PC-3 (cell line): Measurements from ENCODE around the gene SLC15A1. TPM values are rescaled to one million over a fixed set of nuclear protein-coding genes. Genes with fewer than 3 reads are reported as not detected.

ENCODE experiments used
- ATAC-seq: fragments of 200-7000 bp; cut with Tn5 transposase; 2 replicates; pipeline ENCODE4 v1.9.1; 2020; ENCODE audit warnings: mild to moderate bottlenecking, moderate library complexity
- BruUV-seq: library from RNA; stranded (reverse); fragments of 400-500 nt; replicated peaks from 2 replicates; lab custom pipeline; 2021; lab: Mats Ljungman, UMichigan
- CTCF ChIA-PET: fragments of 300-600 bp; sonication (Branson Sonifier 250); formaldehyde crosslinking; loops from one replicate; lab custom pipeline; 2022; ENCODE audit warnings: antibody characterized with exemption; lab: Charles Lee
- POLR2A ChIA-PET: fragments of 300-600 bp; sonication (Branson Sonifier 250); formaldehyde crosslinking; loops from one replicate; lab custom pipeline; 2022; ENCODE audit warnings: antibody characterized with exemption; ENCODE audit not compliant: unreplicated experiment; lab: Charles Lee
- DNase-seq: peaks from one replicate; pipeline ENCODE4 v3.0.0-alpha.2; 2015
- H2AFZ ChIP-seq: fragments of 300-600 bp; sonication (generic); 2 replicates; pipeline ENCODE4 v1.6.0; 2016; ENCODE audit warnings: antibody characterized with exemption, low read length
- H3F3A ChIP-seq: fragments of 300-600 bp; sonication (generic); one replicate; pipeline ENCODE4 v1.6.0; 2017; ENCODE audit warnings: antibody characterized with exemption, low read length, control low read depth, mild to moderate bottlenecking; ENCODE audit not compliant: unreplicated experiment
- H3K27ac ChIP-seq: fragments of 300-600 bp; sonication (generic); 2 replicates; pipeline ENCODE4 v1.5.1; 2016; ENCODE audit warnings: mild to moderate bottlenecking, low read length
- H3K27me3 ChIP-seq: fragments of 300-600 bp; sonication (generic); 2 replicates; pipeline ENCODE4 v1.6.1; 2016; ENCODE audit warnings: low read length, mixed read lengths
- H3K36me3 ChIP-seq: fragments of 300-600 bp; sonication (generic); 2 replicates; pipeline ENCODE4 v1.6.1; 2016; ENCODE audit warnings: low read depth, mixed run types, low read length, mixed read lengths
- H3K4me1 ChIP-seq: fragments of 300-600 bp; sonication (generic); 2 replicates; pipeline ENCODE4 v1.5.1; 2016; ENCODE audit warnings: low read length; ENCODE audit not compliant: insufficient read depth
- H3K4me2 ChIP-seq: fragments of 300-600 bp; sonication (generic); 2 replicates; pipeline ENCODE4 v1.6.0; 2016; ENCODE audit warnings: low read length
- H3K4me3 ChIP-seq: fragments of 300-600 bp; sonication (generic); 2 replicates; pipeline ENCODE4 v1.5.1; 2016; ENCODE audit warnings: mild to moderate bottlenecking, low read length, mixed read lengths
- H3K79me2 ChIP-seq: fragments of 300-600 bp; sonication (generic); 2 replicates; pipeline ENCODE4 v1.6.1; 2017; ENCODE audit warnings: low read length, mixed read lengths
- H3K9ac ChIP-seq: fragments of 300-600 bp; sonication (generic); 2 replicates; pipeline ENCODE4 v1.6.0; 2016; ENCODE audit warnings: mild to moderate bottlenecking, low read length
- H3K9me2 ChIP-seq: fragments of 300-600 bp; sonication (generic); replicated peaks from 2 replicates; pipeline ENCODE4 v1.6.1; 2016; ENCODE audit warnings: mixed run types, low read length, mixed read lengths
- H3K9me3 ChIP-seq: fragments of 300-600 bp; sonication (generic); 2 replicates; pipeline ENCODE4 v1.6.1; 2016; ENCODE audit warnings: low read length, mixed read lengths
- H4K20me1 ChIP-seq: fragments of 300-600 bp; sonication (generic); 2 replicates; pipeline ENCODE4 v1.6.1; 2016; ENCODE audit warnings: low read length, mixed read lengths
- EZH2 ChIP-seq: fragments of 300-600 bp; sonication (generic); IDR thresholded peaks from one replicate; pipeline ENCODE4 v1.6.1; 2017; ENCODE audit warnings: antibody characterized with exemption, mild to moderate bottlenecking, low read length; ENCODE audit not compliant: unreplicated experiment
- EZH2phosphoT487 ChIP-seq: fragments of 300-600 bp; sonication (generic); IDR thresholded peaks from 2 replicates; pipeline ENCODE4 v1.6.1; 2018; ENCODE audit warnings: mild to moderate bottlenecking, antibody characterized with exemption, low read length, borderline replicate concordance
- intact Hi-C: fragments of 100-400 bp; cut with micrococcal nuclease; formaldehyde crosslinking; loops from 2 replicates; pipeline ENCODE4 v1.9.0; 2023
- total RNA-seq: library from RNA; depleted of rRNA; stranded (reverse); fragments of >200 nt; gene quantifications from 2 replicates; pipeline ENCODE4 v1.2.3, GENCODE V29; 2014
- TF ChIP-seq, protein P1 (sequence below): fragments of 300-600 bp; sonication (generic); conservative IDR thresholded peaks from 2 replicates; pipeline ENCODE4 v1.5.1; 2017; ENCODE audit warnings: antibody characterized with exemption, low read depth, mild to moderate bottlenecking, low read length

SLC15A1 gene
- total RNA-seq, 1 experiment from 2014 or later: 1.7 TPM

GRCh38 chr13:98741741-98742435 is 10.6 kb downstream of the SLC15A1 start:
- H3K27me3 ChIP-seq: no peaks in the 10 kb centered on the region
- ChIA-PET CTCF (no interaction called here), POLR2A (no interaction called here)
- H3K9ac ChIP-seq: no peak overlapping the region
- H3K27ac ChIP-seq: no peak overlapping the region
- no peaks in the 10 kb centered on the region for H3K4me1 ChIP-seq
- no peak overlapping the region for H3K4me2 ChIP-seq
- TF ChIP-seq, protein P1, sequence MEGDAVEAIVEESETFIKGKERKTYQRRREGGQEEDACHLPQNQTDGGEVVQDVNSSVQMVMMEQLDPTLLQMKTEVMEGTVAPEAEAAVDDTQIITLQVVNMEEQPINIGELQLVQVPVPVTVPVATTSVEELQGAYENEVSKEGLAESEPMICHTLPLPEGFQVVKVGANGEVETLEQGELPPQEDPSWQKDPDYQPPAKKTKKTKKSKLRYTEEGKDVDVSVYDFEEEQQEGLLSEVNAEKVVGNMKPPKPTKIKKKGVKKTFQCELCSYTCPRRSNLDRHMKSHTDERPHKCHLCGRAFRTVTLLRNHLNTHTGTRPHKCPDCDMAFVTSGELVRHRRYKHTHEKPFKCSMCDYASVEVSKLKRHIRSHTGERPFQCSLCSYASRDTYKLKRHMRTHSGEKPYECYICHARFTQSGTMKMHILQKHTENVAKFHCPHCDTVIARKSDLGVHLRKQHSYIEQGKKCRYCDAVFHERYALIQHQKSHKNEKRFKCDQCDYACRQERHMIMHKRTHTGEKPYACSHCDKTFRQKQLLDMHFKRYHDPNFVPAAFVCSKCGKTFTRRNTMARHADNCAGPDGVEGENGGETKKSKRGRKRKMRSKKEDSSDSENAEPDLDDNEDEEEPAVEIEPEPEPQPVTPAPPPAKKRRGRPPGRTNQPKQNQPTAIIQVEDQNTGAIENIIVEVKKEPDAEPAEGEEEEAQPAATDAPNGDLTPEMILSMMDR: no peak
- TF ChIP-seq EZH2phosphoT487: no peak
- TF ChIP-seq EZH2: no peak
- no peaks in the 10 kb centered on the region for H4K20me1 ChIP-seq
- DNase-seq (no peak), ATAC-seq (no peak)
- no peaks in the 10 kb centered on the region for H3F3A ChIP-seq
- BruUV-seq: no TSS peak
- intact Hi-C loops: no loop called here
- no peaks in the 10 kb centered on the region for H3K9me2 ChIP-seq
- H3K4me3 ChIP-seq: no peak overlapping the region
- no peaks in the 10 kb centered on the region for H3K79me2 ChIP-seq
- H2AFZ ChIP-seq: no peak overlapping the region
- H3K36me3 ChIP-seq: no peaks in the 10 kb centered on the region
- no peaks in the 10 kb centered on the region for H3K9me3 ChIP-seq

DNA sequence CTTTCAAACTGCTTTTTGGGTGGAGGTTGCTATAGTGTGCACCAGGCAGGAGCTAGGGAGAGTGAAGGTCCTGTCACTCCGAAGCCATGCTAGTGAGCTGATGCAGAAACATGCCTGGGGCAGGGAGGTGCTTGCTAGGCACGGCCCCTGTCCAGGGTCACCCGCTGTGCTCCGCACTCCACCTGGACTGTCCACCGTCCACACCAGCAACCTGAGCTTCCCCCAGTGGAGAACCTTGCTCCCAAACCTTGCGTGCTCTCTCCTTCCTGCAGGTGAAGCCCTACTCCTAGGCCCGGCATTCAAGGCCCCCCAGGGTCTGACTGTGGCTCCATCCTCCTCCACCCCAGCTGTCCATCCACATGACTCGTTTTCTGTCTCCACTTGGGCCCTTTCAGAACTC is 12.3 kb downstream of the SLC15A1 start:
- H3K27me3 ChIP-seq: no peaks in the 10 kb centered on the region
- H3K9me2 ChIP-seq: no peaks in the 10 kb centered on the region
- DNase-seq: no peak
- no peak overlapping the region for H2AFZ ChIP-seq
- H3K27ac ChIP-seq: no peak overlapping the region
- no peaks in the 10 kb centered on the region for H3F3A ChIP-seq
- H3K4me2 ChIP-seq: no peak overlapping the region
- H3K79me2 ChIP-seq: no peaks in the 10 kb centered on the region
- no TSS peak for BruUV-seq
- POLR2A ChIA-PET: no interaction called here
- no peak for TF ChIP-seq EZH2
- TF ChIP-seq, protein P1: no peak
- no peaks in the 10 kb centered on the region for H3K9me3 ChIP-seq
- no peaks in the 10 kb centered on the region for H3K4me1 ChIP-seq
- H3K9ac ChIP-seq: no peak overlapping the region
- no peaks in the 10 kb centered on the region for H3K36me3 ChIP-seq
- intact Hi-C loops: no loop called here
- no peak overlapping the region for H3K4me3 ChIP-seq
- no peaks in the 10 kb centered on the region for H4K20me1 ChIP-seq
- CTCF ChIA-PET: no interaction called here
- no peak for ATAC-seq

GRCh38 chr13:98738993-98739392 is 13.5 kb downstream of the SLC15A1 start:
- ATAC-seq: no peak
- Histone ChIP-seq H3K9ac (no peak overlapping the region), H3K9me2 (no peaks in the 10 kb centered on the region), H4K20me1 (no peaks in the 10 kb centered on the region), H3K27ac (no peak overlapping the region), H3K9me3 (no peaks in the 10 kb centered on the region), H2AFZ (no peak overlapping the region), H3F3A (no peaks in the 10 kb centered on the region), H3K27me3 (no peaks in the 10 kb centered on the region), H3K79me2 (no peaks in the 10 kb centered on the region), H3K4me3 (no peak overlapping the region), H3K4me2 (no peak overlapping the region), H3K36me3 (no peaks in the 10 kb centered on the region), H3K4me1 (no peaks in the 10 kb centered on the region)
- ChIA-PET POLR2A (no interaction called here), CTCF (no interaction called here)
- DNase-seq: no peak
- BruUV-seq: no TSS peak
- intact Hi-C loops: no loop called here
- TF ChIP-seq, protein P1: no peak
- no peak for TF ChIP-seq EZH2phosphoT487
- TF ChIP-seq EZH2: no peak
